SU-DHL-6 (cell line): ENCODE results near the gene PRELP.

ENCODE experiments used
- H2AFZ ChIP-seq: fragments of 200-600 bp; sonication (generic); 2 replicates; pipeline ENCODE4 v1.6.1; 2014; ENCODE audit warnings: low read depth, mild to moderate bottlenecking, moderate library complexity, mixed read lengths, antibody characterized with exemption, low read length; ENCODE audit not compliant: severe bottlenecking
- H3F3A ChIP-seq: fragments of 200-600 bp; shearing (Covaris generic); 2 replicates; pipeline ENCODE4 v1.6.0; 2016; ENCODE audit warnings: antibody characterized with exemption, mild to moderate bottlenecking; ENCODE audit not compliant: insufficient read depth
- H3K27ac ChIP-seq: fragments of 200-600 bp; sonication (generic); 2 replicates; pipeline ENCODE4 v1.5.1; 2016; ENCODE audit warnings: low read depth, mild to moderate bottlenecking, low read length, moderate library complexity, mixed read lengths
- H3K27me3 ChIP-seq: fragments of 200-600 bp; sonication (generic), shearing (Covaris generic); 2 replicates; pipeline ENCODE4 v1.6.0; 2014; ENCODE audit warnings: mild to moderate bottlenecking, low read length
- H3K36me3 ChIP-seq: fragments of 200-600 bp; sonication (generic); 2 replicates; pipeline ENCODE4 v1.6.1; 2014; ENCODE audit warnings: mild to moderate bottlenecking, low read length, mixed read lengths
- H3K4me2 ChIP-seq: fragments of 300-600, 200-600 bp; shearing (Covaris generic), sonication (generic); 2 replicates; pipeline ENCODE4 v1.6.0; 2014; ENCODE audit warnings: low read length, low read depth, mild to moderate bottlenecking; ENCODE audit not compliant: poor library complexity, severe bottlenecking
- H3K4me3 ChIP-seq: fragments of 200-600 bp; sonication (generic); 2 replicates; pipeline ENCODE4 v1.5.1; 2014; ENCODE audit warnings: antibody characterized with exemption, low read length, mild to moderate bottlenecking, mixed read lengths; ENCODE audit not compliant: insufficient read depth, poor library complexity, severe bottlenecking
- H3K79me2 ChIP-seq: fragments of 200-600 bp; sonication (generic); 2 replicates; pipeline ENCODE4 v1.6.1; 2014; ENCODE audit warnings: mild to moderate bottlenecking, low read length, moderate library complexity; ENCODE audit not compliant: insufficient read depth
- H3K9ac ChIP-seq: fragments of 200-600 bp; sonication (generic); 2 replicates; pipeline ENCODE4 v1.7.0; 2014; ENCODE audit warnings: mild to moderate bottlenecking, low read length
- H3K9me2 ChIP-seq: fragments of 200-600 bp; sonication (generic); replicated peaks from 2 replicates; pipeline ENCODE4 v1.6.1; 2014; ENCODE audit warnings: low read length; ENCODE audit not compliant: insufficient read depth
- H3K9me3 ChIP-seq: fragments of 200-600 bp; sonication (generic); 2 replicates; pipeline ENCODE4 v1.6.1; 2014; ENCODE audit warnings: low read length, mixed read lengths; ENCODE audit not compliant: insufficient read depth
- H4K20me1 ChIP-seq: fragments of 200-600 bp; sonication (generic); 2 replicates; pipeline ENCODE4 v1.6.1; 2014; ENCODE audit warnings: low read depth, mild to moderate bottlenecking, antibody characterized with exemption, low read length, moderate library complexity, mixed read lengths
- CTCF ChIP-seq: fragments of 200-600 bp; sonication (generic); IDR thresholded peaks from one replicate; pipeline ENCODE4 v1.5.1; 2017; ENCODE audit warnings: antibody characterized with exemption, mild to moderate bottlenecking, low read length, moderate library complexity; ENCODE audit not compliant: insufficient read depth, poor library complexity, severe bottlenecking
- EZH2phosphoT487 ChIP-seq: fragments of 200-600 bp; sonication (generic), shearing (Covaris generic); conservative IDR thresholded peaks from 2 replicates; pipeline ENCODE4 v1.6.1; 2018; ENCODE audit warnings: mild to moderate bottlenecking, antibody characterized with exemption, low read length, moderate library complexity, mixed read lengths

PRELP gene

DNA sequence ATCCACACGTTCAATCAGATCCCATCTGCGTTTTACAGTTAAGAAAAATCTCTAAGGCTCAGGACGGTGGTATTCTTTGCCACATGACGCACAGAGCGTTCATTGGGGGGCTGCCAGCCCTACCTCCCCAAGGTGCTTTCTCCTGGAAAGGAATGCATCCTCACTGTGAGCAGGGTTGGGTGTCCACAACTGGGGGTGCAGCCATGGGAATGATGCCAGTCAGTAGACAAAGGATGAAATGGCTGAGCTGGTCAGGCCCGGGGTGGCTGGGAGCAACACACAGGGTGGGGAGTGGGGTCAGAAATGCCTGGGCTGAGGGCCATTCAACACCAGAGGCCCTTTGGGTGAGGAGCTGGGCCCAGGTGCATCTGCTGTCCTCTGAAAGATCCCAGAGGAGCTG lies 44.3 kb downstream of the PRELP start:
- TF ChIP-seq EZH2phosphoT487 (no peak), CTCF (no peak)
- Histone ChIP-seq H3K4me3 (no peak overlapping the region), H2AFZ (no peak overlapping the region), H4K20me1 (no peaks in the 10 kb centered on the region), H3K9ac (no peak overlapping the region), H3F3A (no peaks in the 10 kb centered on the region), H3K4me2 (no peak overlapping the region), H3K27ac (no peak overlapping the region), H3K9me2 (no peaks in the 10 kb centered on the region), H3K9me3 (no peaks in the 10 kb centered on the region), H3K36me3 (no peaks in the 10 kb centered on the region), H3K27me3 (no peaks in the 10 kb centered on the region), H3K79me2 (no peaks in the 10 kb centered on the region)

GRCh38 chr1:203520315-203520714 lies 44.7 kb downstream of the PRELP start:
- no peak overlapping the region for H3K4me2 ChIP-seq
- TF ChIP-seq CTCF, result no peak
- TF ChIP-seq EZH2phosphoT487, result no peak
- no peak overlapping the region for H2AFZ ChIP-seq
- no peaks in the 10 kb centered on the region for H3K36me3 ChIP-seq
- H3K4me3 ChIP-seq, result no peak overlapping the region
- H3K79me2 ChIP-seq, result no peaks in the 10 kb centered on the region
- no peaks in the 10 kb centered on the region for H4K20me1 ChIP-seq
- H3K9me2 ChIP-seq, result no peaks in the 10 kb centered on the region
- no peak overlapping the region for H3K9ac ChIP-seq
- H3K9me3 ChIP-seq, result no peaks in the 10 kb centered on the region
- no peak overlapping the region for H3K27ac ChIP-seq
- H3F3A ChIP-seq, result no peaks in the 10 kb centered on the region
- no peaks in the 10 kb centered on the region for H3K27me3 ChIP-seq

DNA sequence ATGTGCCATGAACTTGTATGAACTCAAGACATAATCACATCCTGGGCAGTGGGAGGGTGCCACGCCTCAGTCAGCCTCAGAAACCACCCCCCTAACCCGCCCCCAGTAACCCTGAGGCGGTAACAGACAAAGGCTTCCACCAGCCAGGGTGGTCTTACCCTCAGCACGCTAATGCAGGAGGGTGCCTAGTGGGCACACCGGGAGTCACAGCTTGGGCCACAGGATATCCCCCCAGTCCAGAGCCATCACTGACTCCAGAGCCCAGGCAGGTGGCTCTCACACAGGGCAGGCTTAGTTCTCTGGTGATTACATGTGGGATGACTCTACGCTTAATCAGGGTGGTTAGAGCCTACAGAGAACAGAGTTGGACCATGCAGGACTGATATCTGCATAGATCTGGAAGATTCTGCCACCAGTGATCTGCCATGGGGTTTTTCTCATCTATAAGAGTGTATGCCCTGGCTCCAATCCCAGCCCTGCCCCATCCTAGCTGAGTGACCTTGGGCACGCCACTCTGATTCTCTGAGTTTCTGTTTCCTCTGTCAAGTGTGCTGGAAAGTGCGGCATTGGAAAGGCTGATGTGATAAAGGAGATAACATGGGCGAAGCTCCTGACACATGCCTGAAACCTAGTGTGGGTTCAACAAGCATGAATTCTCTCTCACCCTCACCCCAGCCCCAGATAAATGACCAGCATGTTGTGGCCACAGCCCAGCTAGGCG lies 45.6 kb downstream of the PRELP start:
- Histone ChIP-seq H3K36me3 (no peaks in the 10 kb centered on the region), H3K4me2 (no peak overlapping the region), H3K9me3 (no peaks in the 10 kb centered on the region), H3K4me3 (no peak overlapping the region), H3K27ac (no peak overlapping the region), H4K20me1 (no peaks in the 10 kb centered on the region), H3K9me2 (no peaks in the 10 kb centered on the region), H3F3A (no peaks in the 10 kb centered on the region), H2AFZ (no peak overlapping the region), H3K9ac (no peak overlapping the region), H3K27me3 (no peaks in the 10 kb centered on the region), H3K79me2 (no peaks in the 10 kb centered on the region)
- no peak for TF ChIP-seq EZH2phosphoT487
- TF ChIP-seq CTCF, result no peak
